Fibroblast of the aortic adventitia (primary cell): ENCODE data around the gene MRC1. TPM values are rescaled to one million over a fixed set of nuclear protein-coding genes. Genes with fewer than 3 reads are reported as not detected.

Experiments used
- DNase-seq: peaks from one replicate; pipeline ENCODE4 v3.0.0-alpha.2; 2010; ENCODE audit warnings: low read depth
- H3K4me3 ChIP-seq: 2 replicates; pipeline ENCODE4 v1.5.1; 2011; ENCODE audit warnings: low read depth, mild to moderate bottlenecking, control low read depth, low read length, moderate library complexity
- CTCF ChIP-seq: IDR thresholded peaks from 2 replicates; pipeline ENCODE4 v1.5.1; 2011; ENCODE audit warnings: mild to moderate bottlenecking, low read length, control low read depth, inconsistent platforms; ENCODE audit not compliant: insufficient read depth
- total RNA-seq: library from RNA; depleted of rRNA; stranded (reverse); fragments of >200 nt; gene quantifications from 2 replicates; pipeline ENCODE4 v1.2.3, GENCODE V29; 2012; ENCODE audit warnings: low replicate concordance

The MRC1 gene
- total RNA-seq, 1 donor = 0.09 TPM

- DNase-seq = no peak
- no peak overlapping the region for H3K4me3 ChIP-seq
- TF ChIP-seq CTCF = no peak
These were observed 69.7 kb downstream of the MRC1 start for GRCh38 chr10:17878896-17879295.

DNA sequence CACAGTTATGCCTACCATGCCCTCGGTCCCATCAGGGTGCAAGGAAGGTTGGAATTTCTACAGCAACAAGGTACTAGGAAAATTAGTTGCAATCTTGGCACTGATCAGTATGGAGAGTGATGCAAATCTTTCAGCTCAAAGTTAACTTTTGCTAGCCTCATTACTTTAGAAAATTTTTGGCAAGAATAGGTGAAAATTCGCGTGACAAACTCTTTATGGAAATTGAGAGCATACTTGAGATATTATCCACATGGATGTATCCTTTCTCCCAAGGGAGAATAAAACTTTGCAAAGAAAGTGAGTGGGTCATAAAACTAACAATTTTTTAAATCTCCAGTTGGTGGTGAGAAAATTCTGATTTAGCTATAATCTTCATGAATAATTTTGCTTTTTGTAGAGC is 71.5 kb downstream of the MRC1 start:
- H3K4me3 ChIP-seq = no peak overlapping the region
- no peak for TF ChIP-seq CTCF
- peak; percentile 61 for DNase-seq

DNA sequence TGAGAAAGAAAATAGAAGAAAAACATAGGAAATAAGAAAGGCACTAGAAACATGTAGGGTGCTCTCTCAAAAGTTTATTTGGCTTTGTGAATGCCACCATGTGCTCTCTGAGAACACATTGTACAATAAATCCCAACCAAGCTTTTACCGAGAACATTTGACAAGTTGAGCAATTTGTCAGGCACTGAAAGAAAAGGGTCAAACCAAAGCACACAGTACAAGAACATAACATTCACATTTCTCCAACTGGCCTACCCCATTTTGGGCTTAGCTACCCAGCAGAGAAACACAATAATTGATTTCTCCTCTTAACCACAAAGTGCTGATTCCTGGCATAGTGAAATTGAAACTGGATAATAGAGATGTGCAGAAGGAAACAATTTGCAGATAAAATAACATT is 73.4 kb downstream of the MRC1 start:
- DNase-seq = peak; percentile 40
- no peak overlapping the region for H3K4me3 ChIP-seq
- no peak for TF ChIP-seq CTCF

DNA sequence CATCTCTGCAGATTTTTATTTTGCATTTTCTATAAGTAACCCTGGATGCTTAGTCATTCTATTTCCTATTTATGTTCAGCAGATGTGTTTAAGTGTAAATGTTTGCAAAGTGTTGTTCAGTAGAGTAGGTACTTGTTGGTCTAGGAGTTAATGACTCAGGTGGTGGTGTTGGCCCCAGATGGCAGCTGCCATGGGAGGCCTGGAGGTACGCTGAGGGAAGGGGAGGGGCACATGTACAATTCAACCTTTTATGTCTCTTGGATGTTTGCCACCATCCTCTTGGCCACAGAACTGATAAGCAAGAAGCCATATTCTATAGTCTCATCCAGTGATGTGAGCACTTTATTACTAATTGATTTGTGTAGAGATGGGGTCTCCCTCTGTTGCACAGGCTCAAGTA is 74.5 kb downstream of the MRC1 start:
- DNase-seq = no peak
- no peak overlapping the region for H3K4me3 ChIP-seq

DNA sequence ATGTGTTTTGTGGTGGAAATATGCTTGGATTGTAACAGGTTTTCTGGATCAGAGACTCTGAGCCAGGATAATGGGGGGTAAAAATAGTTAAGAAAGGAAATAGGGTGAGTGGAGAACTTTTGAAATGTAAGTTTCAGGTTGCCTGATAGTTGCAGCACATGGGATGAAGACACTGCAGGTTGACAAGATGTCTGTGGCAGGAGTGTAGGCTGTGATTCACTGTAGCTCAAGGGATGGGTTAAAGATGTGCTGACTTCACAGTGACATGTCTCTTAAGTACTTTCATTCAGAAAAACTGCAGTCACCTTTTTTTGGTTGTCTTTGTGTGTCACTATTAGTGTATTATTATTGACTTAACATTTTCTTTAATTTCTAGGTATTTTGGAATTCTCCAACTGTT is 79.0 kb downstream of the MRC1 start:
- DNase-seq = no peak
- no peak for TF ChIP-seq CTCF
- H3K4me3 ChIP-seq = no peak overlapping the region

More for the DNA sequence above, 74.5 kb downstream of the MRC1 start:
- TF ChIP-seq CTCF = no peak

GRCh38 chr10:17891435-17891834 is 82.3 kb downstream of the MRC1 start:
- DNase-seq = no peak
- TF ChIP-seq CTCF = no peak

GRCh38 chr10:17904564-17904963 is 95.4 kb downstream of the MRC1 start:
- no peak for TF ChIP-seq CTCF
- no peak overlapping the region for H3K4me3 ChIP-seq
- DNase-seq = no peak

More at GRCh38 chr10:17891435-17891834, 82.3 kb downstream of the MRC1 start:
- no peak overlapping the region for H3K4me3 ChIP-seq
